Cerebellar cortex (tissue), 1 donor: ENCODE data around the gene ZNF608.
A peak's percentile ranks its signal among the peaks of the same experiment; 100 is the strongest.

ENCODE experiments used
- DNase-seq: peaks from one replicate; pipeline ENCODE4 v3.0.0-alpha.2; 2015; ENCODE audit warnings: low spot score

The ZNF608 gene, protein sequence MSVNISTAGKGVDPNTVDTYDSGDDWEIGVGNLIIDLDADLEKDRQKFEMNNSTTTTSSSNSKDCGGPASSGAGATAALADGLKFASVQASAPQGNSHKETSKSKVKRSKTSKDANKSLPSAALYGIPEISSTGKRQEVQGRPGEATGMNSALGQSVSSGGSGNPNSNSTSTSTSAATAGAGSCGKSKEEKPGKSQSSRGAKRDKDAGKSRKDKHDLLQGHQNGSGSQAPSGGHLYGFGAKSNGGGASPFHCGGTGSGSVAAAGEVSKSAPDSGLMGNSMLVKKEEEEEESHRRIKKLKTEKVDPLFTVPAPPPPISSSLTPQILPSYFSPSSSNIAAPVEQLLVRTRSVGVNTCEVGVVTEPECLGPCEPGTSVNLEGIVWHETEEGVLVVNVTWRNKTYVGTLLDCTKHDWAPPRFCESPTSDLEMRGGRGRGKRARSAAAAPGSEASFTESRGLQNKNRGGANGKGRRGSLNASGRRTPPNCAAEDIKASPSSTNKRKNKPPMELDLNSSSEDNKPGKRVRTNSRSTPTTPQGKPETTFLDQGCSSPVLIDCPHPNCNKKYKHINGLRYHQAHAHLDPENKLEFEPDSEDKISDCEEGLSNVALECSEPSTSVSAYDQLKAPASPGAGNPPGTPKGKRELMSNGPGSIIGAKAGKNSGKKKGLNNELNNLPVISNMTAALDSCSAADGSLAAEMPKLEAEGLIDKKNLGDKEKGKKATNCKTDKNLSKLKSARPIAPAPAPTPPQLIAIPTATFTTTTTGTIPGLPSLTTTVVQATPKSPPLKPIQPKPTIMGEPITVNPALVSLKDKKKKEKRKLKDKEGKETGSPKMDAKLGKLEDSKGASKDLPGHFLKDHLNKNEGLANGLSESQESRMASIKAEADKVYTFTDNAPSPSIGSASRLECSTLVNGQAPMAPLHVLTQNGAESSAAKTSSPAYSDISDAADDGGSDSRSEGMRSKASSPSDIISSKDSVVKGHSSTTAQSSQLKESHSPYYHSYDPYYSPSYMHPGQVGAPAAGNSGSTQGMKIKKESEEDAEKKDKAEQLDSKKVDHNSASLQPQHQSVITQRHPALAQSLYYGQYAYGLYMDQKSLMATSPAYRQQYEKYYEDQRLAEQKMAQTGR (N-terminal part only)

GRCh38 chr5:124745928-124746915 is at the start of gene ZNF608:
ZNF608 (minus strand) TSS chr5:124746639; CDS start chr5:124744989, 1,650 bp downstream.
- peak; percentile 87 for DNase-seq

DNA sequence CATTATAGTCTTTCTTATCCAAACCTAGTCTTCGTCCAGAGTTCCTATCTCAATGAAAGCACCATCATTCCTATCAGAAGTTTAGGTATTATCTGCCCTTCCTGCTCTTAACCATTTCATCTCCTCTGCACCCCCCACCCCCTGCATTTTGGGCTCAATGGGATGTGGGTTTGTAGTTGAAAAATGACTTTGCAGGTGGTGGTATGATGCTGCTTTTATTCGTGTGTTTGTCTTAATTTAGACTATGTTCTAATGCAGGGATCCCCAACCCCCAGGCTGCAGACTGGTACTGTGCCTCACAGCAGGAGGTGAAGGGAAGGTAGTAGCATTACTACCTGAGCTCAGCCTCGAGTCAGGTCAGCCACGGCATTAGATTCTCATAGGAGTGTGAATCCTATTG is 49.4 kb upstream of the ZNF608 start:
- no peak for DNase-seq

DNA sequence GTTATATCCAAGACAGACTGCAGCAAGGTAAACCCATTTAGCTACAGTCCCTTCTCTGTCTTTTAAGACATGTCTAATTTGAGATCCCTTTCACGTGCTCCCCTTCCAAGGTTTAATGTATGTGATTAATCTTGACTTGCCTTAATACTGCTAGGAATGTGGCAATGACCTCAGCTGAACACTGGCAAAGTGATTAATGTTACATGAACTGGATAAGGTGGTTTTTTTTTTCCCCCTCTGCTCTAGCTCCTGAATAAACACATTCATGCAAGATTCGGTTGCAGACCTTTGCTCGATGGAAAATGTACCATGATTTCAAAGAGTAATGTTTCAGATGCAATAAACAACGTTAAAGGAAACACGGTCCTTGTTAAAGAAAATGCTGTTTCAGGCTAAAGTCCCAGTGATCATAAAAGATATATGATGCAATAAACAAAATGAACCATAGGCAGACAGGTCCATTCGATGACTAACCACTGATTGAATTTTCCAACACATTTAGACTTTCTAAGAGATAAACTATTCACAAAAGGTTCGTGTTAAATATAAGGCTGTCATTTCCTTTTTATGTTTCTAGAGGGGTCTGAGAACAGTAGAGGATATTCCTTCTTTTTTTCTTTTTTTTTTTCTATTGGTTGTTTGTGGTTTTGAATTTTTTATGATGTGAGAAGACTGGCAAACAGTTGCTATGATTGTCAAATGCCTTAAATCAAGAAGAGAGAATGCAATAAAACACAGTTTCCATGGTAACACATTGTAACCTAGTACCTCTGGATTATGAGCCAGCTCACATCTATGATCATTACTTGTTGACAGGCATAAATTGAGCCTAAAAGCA is 44.7 kb upstream of the ZNF608 start:
- DNase-seq: no peak

DNA sequence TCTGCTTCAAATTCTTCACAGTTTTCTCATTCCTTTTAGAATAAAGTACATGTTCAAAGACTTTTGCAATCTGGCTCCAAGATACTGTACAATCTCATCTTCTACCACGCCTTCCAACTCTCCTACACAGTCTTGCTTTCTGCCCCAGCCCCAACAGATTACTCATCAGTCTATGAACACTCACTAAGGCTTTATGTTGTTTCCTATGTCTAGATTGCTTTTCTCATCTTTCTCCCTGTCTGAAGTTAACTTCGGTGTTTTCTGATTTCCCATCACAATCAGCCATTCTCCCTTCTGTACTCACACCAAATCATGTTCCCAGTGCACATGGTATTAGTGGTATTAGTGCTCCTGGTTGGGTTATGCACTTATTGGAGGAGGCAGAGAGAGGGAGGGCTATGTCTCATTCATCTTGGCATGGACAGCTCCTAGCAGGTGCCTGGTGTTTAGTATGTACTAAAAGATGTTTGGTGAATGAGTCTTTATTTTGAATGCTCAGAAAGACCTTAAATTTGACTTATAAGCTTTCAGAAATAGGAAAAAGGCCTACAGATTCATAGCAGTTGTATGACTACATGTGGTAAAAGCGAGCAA is 44.0 kb upstream of the ZNF608 start:
- DNase-seq: no peak

DNA sequence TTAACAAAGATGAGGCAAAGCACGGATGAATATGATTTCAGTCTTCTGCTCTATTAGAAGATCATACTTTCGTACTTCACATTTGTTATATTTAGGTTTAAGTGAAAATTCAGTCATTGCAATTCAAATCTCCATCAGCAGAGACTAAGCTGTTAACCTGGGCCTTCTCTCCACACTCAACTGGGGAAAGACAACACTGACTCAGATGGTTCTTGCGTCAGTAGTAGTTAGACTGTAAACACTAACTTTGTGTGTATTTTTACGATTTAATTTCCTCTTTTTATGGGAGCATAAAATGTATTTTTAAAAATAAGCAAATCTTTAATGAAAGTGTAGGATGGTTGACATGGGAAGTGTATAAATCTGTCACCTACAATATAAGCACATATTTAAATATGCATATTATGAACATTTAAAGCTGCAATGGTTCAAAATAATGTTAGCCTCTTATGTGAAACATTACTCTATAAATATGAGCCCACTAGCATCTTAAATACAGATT is 42.7 kb upstream of the ZNF608 start:
- DNase-seq: no peak

DNA sequence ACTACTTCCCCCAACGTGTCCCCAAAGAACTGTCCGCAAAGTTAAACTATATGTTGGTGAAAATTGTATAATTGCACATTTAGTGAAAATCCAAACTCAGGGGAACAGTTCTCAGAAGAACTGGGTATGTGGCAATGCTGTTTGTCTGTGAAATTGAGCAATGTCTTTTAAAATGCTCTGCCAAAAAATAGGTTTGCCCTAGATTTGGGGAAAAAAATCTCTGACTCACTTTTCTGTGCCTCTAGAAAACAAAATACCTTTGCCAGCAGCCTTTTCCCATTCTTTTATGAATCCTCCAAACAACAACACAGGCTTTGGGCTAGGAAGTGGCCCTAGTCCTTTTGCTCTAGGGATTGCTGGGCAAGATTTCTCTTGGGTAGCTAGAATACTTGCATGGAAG is 37.4 kb upstream of the ZNF608 start:
- DNase-seq: no peak

GRCh38 chr5:124783285-124783684 is 36.8 kb upstream of the ZNF608 start:
- no peak for DNase-seq

GRCh38 chr5:124782262-124782661 is 35.8 kb upstream of the ZNF608 start:
- no peak for DNase-seq

DNA sequence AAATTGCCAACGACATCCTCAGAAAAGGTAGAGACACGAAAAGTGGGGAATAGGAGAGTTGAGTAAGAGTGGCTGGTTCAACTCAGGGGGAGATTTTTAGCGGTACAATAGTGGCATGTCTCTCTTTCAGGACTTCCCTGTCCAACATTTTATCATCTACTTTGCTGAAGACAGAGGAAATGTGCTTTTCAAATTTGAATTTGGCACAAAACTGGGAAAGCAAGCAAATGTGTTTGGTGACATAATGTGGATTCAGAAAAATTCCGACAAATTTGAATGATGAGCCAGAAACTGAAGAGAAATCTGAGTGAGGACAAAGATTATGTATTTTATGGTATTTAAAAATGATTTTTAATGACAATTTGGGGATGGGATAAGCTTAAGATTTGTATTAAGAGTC is 33.6 kb upstream of the ZNF608 start:
- no peak for DNase-seq

- DNase-seq: no peak
Observed at GRCh38 chr5:124773315-124774311, 27.2 kb upstream of the ZNF608 start.

DNA sequence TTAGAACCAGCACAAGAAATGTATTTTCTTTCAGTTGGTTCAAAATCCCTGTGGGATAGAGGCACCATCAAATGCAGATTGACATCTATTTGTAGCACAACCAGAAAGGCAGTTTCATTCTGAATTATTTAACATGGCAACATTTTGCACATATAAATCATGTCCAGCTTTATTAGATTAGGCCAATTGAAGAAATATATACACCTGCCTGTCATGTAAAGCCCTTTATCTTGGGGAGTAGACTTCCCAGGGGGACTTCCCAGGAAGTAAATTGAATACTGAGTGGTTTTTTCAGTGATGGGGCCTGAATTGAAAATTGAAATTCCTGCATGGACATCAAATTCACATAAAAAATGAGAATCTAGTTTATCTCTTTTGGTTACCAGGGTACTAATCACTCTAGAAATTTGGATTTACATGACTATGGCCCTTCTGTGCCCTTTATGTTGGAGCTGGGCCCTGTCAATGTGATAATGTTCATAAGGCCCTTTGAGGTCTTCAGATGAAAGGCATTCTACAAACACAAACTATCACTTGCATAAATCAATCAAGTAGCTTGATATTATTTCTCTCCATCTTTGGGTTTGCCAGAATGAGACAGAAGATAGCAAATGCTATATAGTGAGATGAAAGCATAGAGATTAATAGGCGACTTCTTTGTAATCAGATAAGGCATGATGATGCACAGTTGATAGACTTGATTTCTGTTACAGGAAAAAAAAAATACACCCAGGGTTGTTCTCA is 26.2 kb upstream of the ZNF608 start:
- DNase-seq: no peak

DNA sequence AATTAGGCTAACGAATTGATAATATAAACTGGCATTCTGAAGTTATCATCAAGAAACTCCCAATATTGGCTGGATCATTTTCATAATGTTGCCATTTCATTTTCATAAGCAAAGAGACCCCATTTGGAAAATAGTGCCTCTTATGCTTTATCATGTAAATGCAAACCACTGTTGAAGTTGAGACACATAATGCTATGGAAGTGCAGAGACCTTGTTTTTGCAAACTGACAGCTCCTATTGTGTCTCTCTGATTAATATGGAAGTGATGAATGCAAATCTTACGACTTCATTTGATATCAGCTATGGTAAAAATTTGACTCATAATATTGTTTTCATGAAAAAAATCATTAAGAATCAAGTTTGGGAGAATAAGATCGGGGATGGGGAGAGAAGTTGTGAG is 25.3 kb upstream of the ZNF608 start:
- DNase-seq: no peak

DNA sequence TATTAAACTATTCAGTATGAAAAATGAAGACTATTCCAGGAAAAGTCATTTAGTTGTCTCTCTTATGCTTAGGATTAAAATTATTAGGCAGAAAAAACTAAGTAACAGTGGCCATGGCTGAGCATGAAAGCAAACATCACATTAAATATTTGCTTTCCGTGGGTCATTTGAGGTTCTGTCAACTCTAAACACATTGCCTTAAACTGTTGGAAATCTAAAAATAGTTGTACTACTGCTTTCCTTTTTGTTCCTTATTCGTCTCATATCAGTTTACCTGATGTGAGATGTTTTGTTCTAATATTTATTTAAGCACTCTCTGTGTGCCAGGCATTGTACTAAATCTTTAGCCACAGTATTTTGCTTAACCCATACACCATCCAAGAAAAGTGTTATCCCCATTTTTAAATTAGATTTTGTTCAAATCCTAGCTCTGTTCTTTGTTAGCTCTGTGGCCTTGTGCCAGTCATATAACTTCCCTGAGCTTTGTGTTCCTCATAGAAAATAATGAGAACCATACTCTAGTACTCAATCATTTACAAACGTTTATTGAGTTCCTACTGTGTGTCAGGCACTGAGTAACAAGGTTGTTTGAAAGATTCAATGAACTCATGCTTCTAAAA is 18.7 kb upstream of the ZNF608 start:
- no peak for DNase-seq

DNA sequence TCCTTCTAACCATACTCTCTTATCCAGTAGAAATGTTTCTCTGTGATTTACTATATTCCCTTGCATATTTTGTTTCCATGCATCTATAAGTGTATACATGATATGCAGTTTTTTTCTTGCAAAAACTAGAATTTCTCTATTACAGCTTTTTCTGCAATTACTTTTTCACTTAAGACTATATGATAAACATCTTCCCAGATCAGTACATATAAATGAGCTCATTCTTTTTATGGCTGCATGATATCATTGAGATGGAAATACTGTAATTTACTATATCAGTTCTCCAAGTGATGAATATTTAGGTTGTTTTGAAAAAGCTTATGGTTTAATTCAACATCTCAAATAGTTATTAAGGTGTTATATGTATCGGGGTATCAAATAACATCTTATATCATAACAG is 18.1 kb upstream of the ZNF608 start:
- no peak for DNase-seq

- DNase-seq: no peak
Observed at GRCh38 chr5:124761010-124761409, 14.6 kb upstream of the ZNF608 start.

DNA sequence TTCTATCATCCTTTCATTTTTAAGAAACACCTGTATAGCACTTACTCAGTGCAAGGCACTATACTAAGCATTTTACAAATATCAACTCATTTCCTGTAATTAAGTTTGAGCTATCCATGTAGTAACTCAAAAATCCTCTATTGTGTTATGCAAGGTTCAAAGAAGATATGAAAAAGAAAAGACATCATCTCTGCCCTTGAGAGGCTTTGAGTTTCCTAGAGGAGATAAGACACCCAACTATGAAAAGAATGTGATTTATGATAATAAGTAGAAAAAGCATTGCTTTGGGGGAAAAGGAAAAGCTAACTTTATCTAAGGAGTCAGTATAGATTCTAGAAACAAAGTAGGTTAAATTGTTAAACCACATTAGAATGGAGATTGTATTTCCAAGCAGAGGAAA is 14.2 kb upstream of the ZNF608 start:
- no peak for DNase-seq

GRCh38 chr5:124755565-124755964 is 9.1 kb upstream of the ZNF608 start:
- peak; percentile 75 for DNase-seq
